RPMI7951 (cell line): ENCODE results near the gene MLXIP. TPM values are rescaled to one million over a fixed set of nuclear protein-coding genes. Genes with fewer than 3 reads are reported as not detected.
A peak's percentile ranks its signal among the peaks of the same experiment; 100 is the strongest.

Experiments
- DNase-seq: peaks from one replicate; pipeline ENCODE4 v3.0.0-alpha.2; 2012; ENCODE audit warnings: low read depth
- total RNA-seq: library from RNA; depleted of rRNA; stranded (reverse); fragments of >200 nt; shearing (Covaris generic); gene quantifications from 2 replicates; pipeline ENCODE4 v1.2.3, GENCODE V29; 2014

The MLXIP gene
- total RNA-seq, 1 experiment from 2014 or later, result 2.6 TPM

DNA sequence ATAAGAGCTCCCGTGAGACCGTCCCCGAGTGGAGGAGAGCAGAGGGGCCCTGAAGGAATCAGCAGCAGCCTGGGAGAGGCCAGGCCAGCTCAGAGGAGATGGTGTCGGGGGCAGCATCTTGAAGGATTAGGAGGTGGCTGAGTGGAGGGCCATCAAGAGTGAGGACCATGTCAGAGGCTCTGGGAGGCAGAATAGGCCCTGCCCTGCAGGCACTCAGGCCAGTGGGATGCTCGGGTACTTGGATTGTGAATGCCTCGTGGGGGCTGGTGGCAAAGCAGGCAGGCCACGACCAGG, 47.7 kb downstream of the MLXIP start:
- no peak for DNase-seq

DNA sequence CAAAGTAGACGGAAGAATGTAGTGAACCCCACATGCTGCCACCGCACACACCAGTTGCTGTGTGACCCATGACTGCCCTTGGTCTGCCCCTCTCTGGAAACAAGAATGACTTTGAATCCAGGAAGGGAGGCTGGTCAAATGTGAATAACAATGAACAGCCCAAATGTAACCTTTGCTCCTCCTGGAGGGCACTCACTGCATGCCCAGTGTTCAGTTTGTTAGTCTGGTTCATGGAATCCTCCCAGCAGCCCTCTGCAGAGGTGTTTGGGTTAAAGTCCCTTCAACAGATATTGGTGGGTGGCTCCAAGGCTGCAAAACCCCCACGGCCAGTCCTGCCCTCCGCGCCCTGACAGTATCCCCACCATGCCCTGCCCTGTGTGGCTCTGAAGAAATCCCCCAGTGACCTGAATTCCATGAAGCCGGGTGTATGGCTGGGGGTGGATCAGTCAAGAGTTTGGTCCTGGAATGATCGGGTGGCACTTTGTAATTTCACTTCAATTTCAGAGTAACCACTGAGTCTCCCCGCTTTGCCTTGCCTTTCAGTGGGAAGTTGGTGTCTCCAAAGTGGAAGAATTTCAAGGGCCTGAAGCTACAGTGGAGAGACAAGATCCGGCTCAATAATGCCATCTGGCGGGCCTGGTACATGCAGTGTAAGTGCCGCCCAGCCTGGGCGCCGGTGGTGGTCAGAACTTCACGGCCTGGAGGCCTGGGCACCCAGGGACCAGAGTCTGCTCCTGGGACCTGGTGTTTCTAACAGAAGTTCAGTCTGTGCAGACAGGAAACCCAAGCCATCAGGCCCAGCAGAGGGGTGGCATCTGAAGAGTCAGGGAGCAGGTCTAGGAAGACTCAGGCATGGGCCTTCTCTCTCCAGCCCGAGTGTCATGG, 48.4 kb downstream of the MLXIP start:
- peak; percentile 14 for DNase-seq

GRCh38 chr12:122127839-122128238, 49.3 kb downstream of the MLXIP start:
- no peak for DNase-seq

DNA sequence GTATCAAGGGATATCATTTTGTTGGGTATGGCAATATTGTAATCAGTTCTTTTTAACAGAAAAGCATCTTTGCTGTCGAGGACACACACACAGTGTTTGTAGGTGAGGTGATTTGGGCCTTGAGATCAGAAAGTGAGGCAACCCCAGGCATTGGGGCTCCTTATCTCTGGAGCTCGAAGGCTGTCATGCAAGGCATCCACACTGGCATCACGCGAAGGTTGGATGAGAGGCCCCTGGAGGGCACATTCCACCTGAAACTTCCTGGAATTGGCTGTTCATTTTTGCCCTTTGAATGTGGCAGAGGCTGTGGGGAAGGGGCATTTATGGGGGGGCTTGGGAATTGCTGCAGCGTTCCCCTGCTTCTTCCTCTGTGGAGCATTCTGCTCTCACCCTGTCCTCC, 49.9 kb downstream of the MLXIP start:
- DNase-seq, result no peak

DNA sequence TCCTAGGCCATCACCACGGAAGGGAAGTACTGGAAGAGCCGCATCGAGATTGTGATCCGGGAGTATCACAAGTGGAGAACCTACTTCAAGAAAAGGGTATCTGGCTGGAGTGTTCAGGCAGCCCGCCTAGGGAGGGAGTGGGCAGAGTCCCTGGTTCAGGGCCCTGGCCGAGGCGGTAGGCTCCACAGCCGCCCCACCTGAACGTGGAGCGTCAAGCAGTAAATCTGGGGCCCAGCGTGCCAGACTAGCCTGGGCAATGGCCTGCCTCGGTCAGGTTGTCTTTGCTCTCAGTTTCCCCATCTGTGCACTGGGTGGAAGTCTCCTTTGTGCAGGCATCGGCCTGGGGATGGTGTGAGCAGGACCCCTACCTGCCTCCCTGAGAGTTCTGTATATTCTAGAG, 50.6 kb downstream of the MLXIP start:
- DNase-seq, result no peak

GRCh38 chr12:122130150-122130549, 51.6 kb downstream of the MLXIP start:
- peak; percentile 69 for DNase-seq

DNA sequence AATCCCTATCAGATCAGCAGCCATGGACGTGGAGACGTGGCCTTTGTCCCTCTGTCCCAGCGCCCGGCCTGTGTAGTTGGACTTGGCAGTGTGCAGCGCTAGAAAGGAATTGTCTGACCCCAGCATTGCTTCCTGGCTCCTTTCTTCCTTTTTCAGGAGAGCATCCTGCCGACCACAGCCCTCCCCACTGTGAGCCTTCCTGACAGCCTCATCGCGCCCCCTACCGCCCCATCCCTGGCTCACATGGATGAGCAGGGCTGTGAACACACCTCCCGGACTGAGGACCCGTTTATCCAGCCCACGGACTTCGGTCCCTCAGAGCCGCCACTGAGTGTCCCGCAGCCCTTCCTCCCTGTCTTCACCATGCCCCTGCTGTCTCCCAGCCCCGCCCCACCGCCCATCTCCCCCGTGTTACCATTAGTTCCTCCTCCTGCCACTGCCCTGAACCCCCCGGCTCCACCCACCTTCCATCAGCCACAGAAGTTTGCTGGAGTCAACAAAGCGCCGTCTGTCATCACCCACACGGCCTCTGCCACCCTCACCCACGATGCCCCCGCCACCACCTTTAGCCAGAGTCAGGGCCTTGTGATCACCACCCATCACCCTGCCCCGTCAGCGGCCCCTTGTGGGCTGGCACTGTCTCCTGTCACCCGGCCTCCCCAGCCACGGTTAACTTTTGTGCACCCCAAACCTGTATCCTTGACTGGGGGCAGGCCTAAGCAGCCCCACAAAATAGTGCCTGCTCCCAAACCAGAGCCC, 54.8 kb downstream of the MLXIP start:
- no peak for DNase-seq

DNA sequence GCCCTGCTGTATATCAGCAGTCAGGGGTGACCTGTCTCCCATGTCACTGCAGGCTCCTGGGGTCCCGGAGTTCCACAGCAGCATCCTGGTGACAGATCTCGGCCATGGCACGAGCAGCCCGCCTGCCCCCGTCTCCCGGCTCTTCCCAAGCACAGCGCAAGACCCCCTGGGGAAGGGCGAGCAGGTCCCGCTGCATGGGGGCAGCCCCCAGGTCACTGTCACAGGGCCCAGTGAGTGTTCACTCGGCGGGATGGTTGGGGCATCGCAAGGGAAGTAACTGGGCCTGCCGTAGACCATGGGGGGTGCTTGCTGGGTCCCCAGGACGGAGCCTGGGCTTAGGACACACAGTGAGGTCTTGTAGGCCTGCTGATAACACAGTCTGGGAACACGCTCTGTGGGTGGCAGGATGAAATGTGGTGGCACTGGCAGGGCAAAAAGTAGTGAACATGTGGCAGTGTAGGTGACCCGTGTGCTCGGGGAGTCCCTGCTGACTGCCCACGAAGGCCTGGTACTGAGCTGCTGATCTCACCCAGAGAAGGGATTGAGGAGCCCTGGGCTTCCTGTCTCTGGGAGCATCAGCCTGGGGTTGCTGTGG, 57.0 kb downstream of the MLXIP start:
- no peak for DNase-seq

GRCh38 chr12:122137229-122137628, 58.7 kb downstream of the MLXIP start:
- DNase-seq, result no peak

GRCh38 chr12:122137681-122138080, 59.1 kb downstream of the MLXIP start:
- no peak for DNase-seq

- no peak for DNase-seq
Measured at GRCh38 chr12:122138181-122138580, 59.6 kb downstream of the MLXIP start.

DNA sequence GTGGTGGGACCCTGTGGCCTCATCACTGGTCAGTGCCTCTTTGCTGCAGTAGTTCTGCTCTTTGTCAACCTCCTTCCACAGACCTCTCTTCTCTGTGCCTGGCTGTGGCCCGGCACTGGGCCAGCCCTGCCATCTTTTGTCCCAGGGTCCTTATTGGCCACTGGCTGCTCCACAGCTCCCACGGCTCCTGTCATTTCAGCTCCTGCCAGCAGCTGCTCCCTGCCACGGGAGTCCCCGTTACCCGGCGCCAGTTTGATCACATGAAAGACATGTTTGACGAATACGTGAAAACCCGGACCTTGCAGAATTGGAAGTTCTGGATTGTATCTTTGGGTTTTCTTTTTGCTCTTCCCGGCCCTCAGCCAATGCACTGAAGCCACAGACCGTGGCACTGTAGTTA, 60.1 kb downstream of the MLXIP start:
- DNase-seq, result no peak

DNA sequence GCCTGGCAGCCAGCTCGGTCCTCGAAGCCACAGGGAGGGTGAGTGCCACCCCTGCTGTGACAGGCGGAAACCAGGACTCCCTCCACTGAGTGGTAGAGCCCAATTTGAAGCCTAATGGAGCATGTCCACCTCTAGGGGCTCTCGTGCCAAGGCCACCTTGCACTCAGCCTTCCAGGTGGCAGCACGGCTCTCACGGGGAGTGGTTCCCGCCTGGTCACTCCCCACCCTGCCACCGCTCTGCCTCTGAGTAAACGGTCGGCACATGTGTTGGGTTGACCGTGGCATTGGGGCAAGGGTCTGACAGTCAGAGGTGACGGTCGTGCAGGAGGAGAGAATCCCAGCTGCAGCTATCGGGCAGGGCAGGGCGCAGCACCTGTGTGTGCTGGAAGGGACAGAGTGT, 60.7 kb downstream of the MLXIP start:
- no peak for DNase-seq

DNA sequence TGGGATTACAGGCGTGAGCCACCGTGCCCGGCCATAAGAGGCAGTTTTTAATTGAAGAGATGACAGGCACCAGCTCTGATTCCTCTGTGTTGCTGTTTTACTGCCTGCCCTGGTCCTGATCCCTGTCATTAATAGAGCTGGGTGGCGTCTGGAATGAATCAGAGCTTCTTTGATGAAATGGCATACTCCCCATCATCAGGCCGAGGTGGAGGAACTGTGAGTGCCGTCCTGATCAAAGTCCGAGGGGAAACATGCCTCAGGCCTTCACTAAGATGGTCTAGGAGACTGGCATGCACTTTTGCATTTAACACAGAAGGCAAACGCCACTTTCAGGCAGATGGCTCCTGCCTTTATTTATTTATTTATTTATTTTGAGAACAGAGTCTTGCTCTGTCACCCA, 61.4 kb downstream of the MLXIP start:
- DNase-seq, result no peak

GRCh38 chr12:122140467-122141257, 62.1 kb downstream of the MLXIP start:
- no peak for DNase-seq

DNA sequence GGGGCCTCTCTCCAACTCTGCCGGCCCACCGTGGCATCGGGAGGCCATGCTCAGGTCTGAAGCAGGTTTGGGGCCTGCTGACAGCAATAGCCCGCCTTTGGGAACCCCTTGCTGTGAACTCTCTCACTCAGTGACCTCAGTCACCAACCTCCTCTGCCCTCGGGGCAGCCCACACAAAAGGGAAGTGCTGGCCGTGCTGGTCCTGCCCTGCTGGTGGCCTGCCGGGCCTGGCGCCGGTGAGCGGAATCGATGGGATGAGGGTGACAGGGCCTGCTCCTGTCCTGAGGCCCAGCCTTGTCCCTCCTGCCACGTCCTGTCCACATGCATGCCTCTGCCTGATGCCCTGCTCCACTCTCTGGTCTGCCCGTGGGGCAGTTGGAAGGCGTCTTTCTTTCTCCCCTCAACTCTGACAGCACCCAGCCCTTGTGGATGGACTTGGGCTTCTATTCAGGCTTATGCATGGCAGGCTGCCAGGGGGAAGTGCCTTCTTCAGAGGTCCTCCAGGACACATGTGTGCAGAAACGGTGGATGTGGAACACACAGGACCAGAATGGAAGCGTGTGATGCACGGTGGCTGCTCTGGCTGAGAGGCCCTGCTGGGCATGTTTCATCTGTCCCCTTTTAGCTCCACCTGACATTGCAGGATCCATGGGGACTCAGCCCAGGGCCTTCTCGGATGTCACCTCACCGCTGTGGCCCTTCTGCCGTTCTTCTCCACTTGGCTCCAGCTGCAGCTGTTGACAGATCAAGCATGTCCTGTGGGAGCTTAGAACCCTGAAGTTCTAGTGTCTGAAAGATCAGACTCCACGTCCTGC, 63.6 kb downstream of the MLXIP start:
- DNase-seq, result no peak

GRCh38 chr12:122142857-122143256, 64.3 kb downstream of the MLXIP start:
- no peak for DNase-seq

DNA sequence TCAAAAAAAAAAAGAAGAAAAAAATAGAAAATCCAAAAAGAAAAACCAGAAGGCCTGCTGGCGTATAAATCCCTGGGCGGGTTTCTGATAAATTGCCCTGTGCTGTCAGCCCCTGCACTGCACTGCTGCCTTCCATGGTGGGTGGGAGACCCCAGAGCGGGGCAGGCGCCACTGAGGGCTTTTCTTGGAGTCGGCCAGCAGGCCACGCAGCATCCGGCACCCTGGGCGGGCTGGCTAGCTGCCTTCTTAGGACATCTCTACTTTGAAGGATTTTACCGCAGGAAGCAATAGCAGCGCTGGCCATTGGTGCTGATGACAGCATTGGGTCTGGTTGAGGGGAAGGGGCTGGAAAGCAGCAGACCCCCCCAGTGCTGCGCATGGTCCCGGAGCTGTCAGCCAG, 66.3 kb downstream of the MLXIP start:
- no peak for DNase-seq

GRCh38 chr12:122145505-122146330, 67.2 kb downstream of the MLXIP start:
- no peak for DNase-seq
